GM19043 (cell line): ENCODE results near the gene RSPH1.

Experiments used
- ATAC-seq: cut with Tn5 transposase; IDR thresholded peaks from one replicate; pipeline ENCODE4 v1.9.1; 2021; ENCODE audit warnings: low read depth; ENCODE audit not compliant: unreplicated experiment

RSPH1 gene

GRCh38 chr21:42468491-42469131 lies 27.4 kb downstream of the RSPH1 start:
- no peak for ATAC-seq

- no peak for ATAC-seq
These were observed 28.7 kb downstream of the RSPH1 start for GRCh38 chr21:42467140-42467983.

GRCh38 chr21:42466700-42467099 lies 29.3 kb downstream of the RSPH1 start:
- ATAC-seq, result no peak

- ATAC-seq, result no peak
These were observed 30.3 kb downstream of the RSPH1 start for GRCh38 chr21:42465803-42466127.

- ATAC-seq, result no peak
These were observed 30.8 kb downstream of the RSPH1 start for GRCh38 chr21:42465008-42465802.

GRCh38 chr21:42463861-42464515 lies 32.0 kb downstream of the RSPH1 start:
- no peak for ATAC-seq

- ATAC-seq, result no peak
These were observed 33.8 kb downstream of the RSPH1 start for GRCh38 chr21:42461881-42462877.

GRCh38 chr21:42461185-42461520 lies 34.9 kb downstream of the RSPH1 start:
- no peak for ATAC-seq

- peak; percentile 66 for ATAC-seq
These were observed 35.4 kb downstream of the RSPH1 start for GRCh38 chr21:42460391-42461184.

- ATAC-seq, result no peak
These were observed 36.3 kb downstream of the RSPH1 start for GRCh38 chr21:42459546-42460215.

- no peak for ATAC-seq
These were observed 37.0 kb downstream of the RSPH1 start for GRCh38 chr21:42459082-42459460.

- no peak for ATAC-seq
These were observed 39.6 kb downstream of the RSPH1 start for GRCh38 chr21:42456457-42456856.

GRCh38 chr21:42455754-42456440 lies 40.1 kb downstream of the RSPH1 start:
- ATAC-seq, result no peak

GRCh38 chr21:42455196-42455595 lies 40.8 kb downstream of the RSPH1 start:
- ATAC-seq, result no peak

GRCh38 chr21:42454786-42455185 lies 41.2 kb downstream of the RSPH1 start:
- no peak for ATAC-seq

GRCh38 chr21:42453986-42454570 lies 41.9 kb downstream of the RSPH1 start:
- ATAC-seq, result no peak

GRCh38 chr21:42453224-42453985 lies 42.6 kb downstream of the RSPH1 start:
- no peak for ATAC-seq
